HG02610 (cell line): ENCODE results near the gene ZIC2.
"Not testable (repeated sequence)": the region's sequence is repeated elsewhere in the genome, so short reads cannot be mapped to it uniquely, and the experiment has no call there.

Experiments
- ATAC-seq: cut with Tn5 transposase; IDR thresholded peaks from one replicate; pipeline ENCODE4 v1.9.1; 2021; ENCODE audit warnings: mild to moderate bottlenecking, moderate library complexity; ENCODE audit not compliant: unreplicated experiment

The ZIC2 gene

DNA sequence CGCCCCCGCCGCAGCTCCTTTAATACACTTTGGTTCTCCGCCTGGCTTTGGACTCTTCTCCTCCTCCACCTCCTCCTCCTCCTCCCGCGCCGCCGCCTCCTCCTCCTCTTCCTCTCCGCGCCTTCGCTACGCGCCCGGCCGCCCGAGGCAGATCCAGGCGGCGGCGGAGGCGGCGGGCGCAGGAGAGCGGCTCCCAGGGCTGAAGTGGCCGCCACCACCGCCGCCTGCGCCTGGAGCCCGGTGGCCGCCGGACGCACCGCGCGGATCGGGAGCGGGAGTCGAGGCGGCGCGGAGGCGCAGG, at the start of gene ZIC2:
ZIC2 (plus strand) TSS at position 50 of the 301 bp plus-strand sequence. CDS start 281 bp downstream, outside the sequence.
- ATAC-seq, result no peak

DNA sequence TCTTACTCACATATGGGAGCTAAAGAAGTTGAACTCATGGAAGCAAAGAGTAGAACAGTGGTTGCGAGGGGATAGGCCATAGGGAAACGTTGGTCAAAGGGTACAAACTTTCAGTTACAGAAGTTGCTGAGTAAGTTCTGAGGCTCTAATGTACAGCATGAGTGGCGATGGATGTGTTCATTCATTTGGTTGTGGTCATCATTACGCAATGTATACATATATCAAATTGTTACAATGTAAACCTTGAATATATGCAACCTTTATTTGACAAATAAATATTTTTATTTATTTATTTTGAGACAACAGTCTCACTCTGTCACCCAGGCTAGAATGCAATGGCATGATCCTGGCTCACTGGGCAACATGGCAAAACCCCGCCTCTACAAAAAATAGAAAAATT, 48.7 kb upstream of the ZIC2 start:
- no peak for ATAC-seq

- no peak for ATAC-seq
Measured at GRCh38 chr13:99935772-99936171, 45.8 kb upstream of the ZIC2 start.

DNA sequence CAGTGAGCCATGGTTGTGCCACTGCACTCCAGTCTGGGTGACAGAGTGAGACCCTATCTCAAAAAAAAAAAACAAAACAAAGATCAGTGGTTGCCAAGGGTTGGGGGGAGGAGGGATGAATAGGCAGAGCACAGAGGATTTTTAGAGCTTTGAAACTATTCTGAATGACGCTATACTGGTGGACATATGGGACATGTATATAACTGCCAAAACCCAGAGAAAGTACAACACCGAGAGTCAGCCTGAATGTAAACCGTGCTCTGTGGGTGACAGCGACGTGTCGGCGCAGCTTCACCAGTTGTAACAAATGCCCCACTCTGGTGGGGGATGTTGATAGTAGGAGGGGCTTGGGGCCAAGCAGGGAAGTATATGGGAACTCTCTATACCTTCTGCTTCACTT, 42.9 kb upstream of the ZIC2 start:
- no peak for ATAC-seq

DNA sequence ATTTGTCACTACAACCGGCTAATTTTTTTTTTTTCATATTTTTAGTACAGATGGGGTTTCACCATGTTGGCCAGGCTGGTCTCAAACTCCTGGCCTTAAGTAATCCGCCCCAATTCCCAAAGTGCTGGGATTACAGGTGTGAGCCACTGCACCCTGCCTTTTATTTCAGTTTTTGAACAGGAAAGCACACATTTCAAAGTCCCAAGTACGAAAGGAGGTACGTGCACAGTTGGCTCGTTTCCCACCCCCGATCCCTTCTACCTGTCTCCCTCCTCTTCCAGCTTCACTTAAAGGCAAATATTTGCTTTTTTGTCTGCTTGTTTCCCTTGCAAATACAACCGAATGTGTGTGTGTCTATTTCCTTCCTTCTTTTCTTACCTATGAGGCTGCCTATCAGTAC, 40.5 kb upstream of the ZIC2 start:
- ATAC-seq, result no peak

GRCh38 chr13:99941911-99942310, 39.7 kb upstream of the ZIC2 start:
- no peak for ATAC-seq

GRCh38 chr13:99944102-99944501, 37.5 kb upstream of the ZIC2 start:
- ATAC-seq, result no peak

- no peak for ATAC-seq
Measured at GRCh38 chr13:99944606-99945005, 37.0 kb upstream of the ZIC2 start.

DNA sequence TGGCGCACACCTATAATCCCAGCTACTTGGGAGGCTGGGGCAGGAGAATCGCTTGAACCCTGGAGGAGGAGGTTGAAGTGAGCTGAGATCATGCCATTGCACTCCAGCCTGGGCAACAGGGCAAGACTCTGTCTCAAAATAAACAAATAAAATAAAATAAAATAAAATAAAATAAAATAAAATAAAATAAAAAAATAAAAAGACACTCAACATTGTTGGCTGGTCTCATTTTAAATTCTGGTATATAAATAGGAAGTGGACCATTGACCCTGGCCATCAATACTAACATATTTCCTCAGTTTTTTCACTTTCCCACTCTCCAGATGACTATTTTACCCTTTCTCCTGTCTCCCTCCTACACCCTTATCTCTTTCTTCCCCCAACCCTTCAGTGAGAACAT, 36.1 kb upstream of the ZIC2 start:
- ATAC-seq, result not testable (repeated sequence)

DNA sequence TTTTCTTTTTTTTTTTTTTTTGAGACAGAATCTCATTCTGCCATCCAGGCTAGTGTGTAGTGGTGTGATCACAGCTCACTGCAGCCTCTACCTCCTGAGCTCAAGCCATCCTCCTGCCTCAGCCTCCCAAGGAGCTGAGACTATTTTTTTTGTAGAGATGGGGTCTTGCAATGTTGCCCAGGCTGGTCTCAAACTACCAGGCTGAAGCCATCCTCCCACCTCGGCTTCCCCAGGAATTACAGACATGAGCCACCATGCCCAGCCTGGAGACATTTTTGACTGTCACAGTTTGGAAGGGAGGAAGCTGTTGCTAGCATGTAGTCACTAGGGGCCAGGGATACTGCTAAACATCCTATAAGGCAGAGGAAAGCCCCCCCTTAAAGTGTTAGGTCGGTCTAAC, 33.9 kb upstream of the ZIC2 start:
- ATAC-seq, result no peak

DNA sequence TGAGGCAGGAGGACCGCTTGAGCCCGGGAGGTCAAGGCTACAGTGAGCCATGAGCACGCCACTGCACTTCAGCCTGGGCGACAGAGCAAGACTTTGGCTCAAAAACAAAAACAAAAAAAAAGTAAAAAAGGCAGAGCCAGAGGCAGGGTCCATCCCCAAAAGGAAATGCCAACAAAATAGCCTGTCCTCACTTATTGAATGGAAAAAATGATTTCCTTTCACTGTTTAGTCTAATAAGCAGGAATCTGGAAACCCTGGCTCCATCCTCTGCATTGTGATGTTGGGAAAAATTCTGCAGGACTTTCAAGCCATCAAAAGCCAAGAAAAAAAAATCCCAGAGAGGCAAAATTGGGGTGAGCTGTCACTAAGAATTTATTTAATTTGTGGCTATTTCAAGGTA, 33.2 kb upstream of the ZIC2 start:
- no peak for ATAC-seq

- ATAC-seq, result no peak
Measured at GRCh38 chr13:99948907-99949678, 32.5 kb upstream of the ZIC2 start.

- ATAC-seq, result no peak
Measured at GRCh38 chr13:99949679-99950413, 31.7 kb upstream of the ZIC2 start.

DNA sequence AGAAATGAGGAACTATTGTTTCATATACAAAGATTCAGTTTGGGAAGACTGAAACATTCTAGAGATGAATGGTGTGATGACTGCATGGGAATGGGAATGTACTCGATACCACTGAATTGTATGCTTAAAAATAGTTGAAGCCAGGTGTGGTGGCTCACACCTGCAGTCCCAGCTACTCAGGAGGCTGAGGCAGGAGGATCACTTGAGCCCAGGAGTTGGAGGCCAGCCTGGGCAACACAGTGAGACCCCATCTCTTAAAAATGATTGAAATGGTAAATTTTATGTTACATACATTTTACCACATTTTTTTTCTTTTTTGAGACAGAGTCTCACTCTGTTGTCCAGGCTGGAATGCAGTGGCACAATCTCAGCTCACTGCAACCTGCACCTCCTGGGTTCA, 29.9 kb upstream of the ZIC2 start:
- not testable (repeated sequence) for ATAC-seq

GRCh38 chr13:99953138-99953755, 28.3 kb upstream of the ZIC2 start:
- no peak for ATAC-seq

DNA sequence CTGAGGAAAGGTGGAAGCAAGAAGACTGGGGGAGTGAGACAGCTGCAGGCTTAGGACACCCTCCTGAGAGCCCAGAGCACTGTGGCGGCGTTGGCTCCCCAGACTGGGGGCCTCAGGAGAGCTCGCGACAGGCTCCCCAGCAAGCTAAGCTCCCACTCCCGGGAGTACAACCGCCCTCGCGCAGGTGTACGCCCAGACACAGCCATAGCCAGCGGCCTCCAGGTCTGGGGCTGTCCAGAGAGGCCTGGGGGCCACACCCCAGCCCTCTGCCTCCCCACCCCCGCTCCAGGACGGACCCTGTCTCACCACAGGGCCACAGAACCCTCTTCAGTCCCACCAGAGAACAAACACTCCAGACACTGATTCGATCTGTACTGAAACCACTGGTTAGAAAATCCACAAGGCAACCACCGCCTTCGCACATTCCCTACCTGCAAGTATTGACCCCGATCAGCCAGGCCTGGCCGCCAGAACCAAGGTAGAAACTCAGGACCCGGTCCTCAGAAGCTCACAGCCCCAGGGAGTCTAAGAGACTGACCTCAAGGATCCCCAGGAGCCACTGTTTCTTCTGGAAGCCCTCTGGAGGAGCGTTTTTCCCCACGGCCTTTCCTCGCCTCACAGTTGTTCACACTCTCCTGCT, 26.4 kb upstream of the ZIC2 start:
- no peak for ATAC-seq

DNA sequence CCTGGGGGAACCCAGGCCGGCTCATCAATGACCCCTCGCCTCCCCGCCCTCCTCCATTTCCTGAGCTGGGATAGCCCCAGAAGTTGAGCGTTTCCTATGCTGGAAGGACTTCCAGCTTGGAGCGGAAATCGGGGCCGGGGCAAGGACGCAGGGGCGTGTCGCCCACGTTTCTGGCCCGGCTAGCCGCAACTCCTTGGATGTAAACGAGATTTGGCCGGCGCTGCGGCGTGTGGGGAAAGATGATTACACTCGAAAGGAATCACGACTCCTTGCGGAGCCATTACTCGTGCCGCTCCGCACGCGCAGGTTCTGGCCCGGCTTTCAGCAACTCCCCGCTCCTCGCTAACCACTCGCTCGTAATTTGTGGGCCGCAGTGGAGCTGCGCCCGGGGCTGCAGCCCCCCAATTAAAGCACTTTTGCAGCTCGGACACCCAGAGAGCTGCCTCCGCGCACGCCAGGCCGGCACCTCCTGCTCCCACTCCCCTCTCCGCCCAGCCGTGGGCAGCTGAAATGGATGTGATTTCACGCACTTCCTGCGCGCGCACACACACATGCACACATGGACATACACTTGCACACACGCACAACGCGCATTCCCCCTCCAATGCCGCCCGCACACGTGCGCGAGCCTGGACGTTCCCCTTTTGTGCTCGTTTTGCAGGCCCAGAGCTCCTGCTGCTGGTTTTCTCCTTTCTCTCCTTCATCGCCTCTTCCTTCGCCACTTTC, 25.7 kb upstream of the ZIC2 start:
- no peak for ATAC-seq

DNA sequence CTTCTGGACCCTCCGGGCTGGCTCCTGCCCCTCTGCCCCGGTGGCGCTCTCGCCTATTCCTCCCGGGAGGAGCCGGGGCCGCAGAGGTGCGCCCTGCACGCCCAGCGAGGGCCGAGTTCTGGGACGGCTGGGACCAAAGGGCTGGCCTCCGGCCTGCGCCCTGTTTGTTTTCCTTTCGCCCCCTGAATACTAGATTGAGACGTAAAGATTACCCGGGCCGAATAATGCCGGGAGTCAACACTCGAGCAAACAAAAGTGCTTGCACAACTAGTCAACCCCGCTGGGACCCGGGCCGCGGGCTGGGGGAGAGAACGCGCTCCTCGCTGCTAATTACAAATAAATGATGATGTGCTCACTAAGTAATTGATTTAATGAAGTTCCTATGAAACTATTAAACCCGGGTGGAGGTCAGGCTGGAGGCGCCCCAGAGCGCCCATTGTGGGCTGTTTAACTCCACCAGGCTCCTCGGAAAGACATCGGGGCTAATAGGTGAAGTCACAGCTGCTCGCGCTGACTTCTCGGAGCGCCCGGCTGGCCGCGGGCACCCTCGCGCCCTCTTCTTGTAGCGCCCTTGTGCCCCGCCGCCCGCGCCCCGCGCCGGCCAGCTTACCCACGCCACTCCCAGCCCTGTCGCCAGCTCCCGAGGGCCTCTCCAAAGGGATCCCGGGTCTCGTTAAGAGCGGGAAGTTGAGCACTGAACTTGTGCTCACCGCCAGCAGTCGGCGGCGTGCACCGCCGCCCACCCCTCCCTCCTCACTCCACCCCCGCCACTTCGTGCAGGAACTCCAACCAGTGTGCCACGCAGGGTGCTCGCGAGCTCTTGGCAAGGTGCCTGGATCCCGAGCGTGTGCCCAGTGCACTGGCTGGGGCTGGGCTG, 24.9 kb upstream of the ZIC2 start:
- no peak for ATAC-seq

- ATAC-seq, result no peak
Measured at GRCh38 chr13:99958406-99959126, 23.0 kb upstream of the ZIC2 start.
